Right atrium auricular region (tissue), 2 donors: Measurements from ENCODE around the gene CACNA1A. TPM values are rescaled to one million over a fixed set of nuclear protein-coding genes. Genes with fewer than 3 reads are reported as not detected.
"Not testable (repeated sequence)": the region's sequence is repeated elsewhere in the genome, so short reads cannot be mapped to it uniquely, and the experiment has no call there.

ENCODE experiments used
- DNase-seq: peaks from one replicate; pipeline ENCODE4 v3.0.0-alpha.2; 2019; ENCODE audit warnings: low spot score
- H3K27ac ChIP-seq, 2 donors: fragments of 200-600 bp; sonication (generic); 1 replicate in 1 of 2; 2 replicates in 1 of 2; pipeline ENCODE4 v1.5.1; 2016 to 2019
- H3K27me3 ChIP-seq, 2 donors: fragments of 200-600 bp; sonication (generic); one replicate each; pipeline versions ENCODE4 v1.5.1 to v1.6.0; 2017 to 2019
- H3K36me3 ChIP-seq: fragments of 200-600 bp; sonication (generic); one replicate; pipeline ENCODE4 v1.5.1; 2016
- H3K4me1 ChIP-seq, 2 donors: fragments of 200-600 bp; sonication (generic); one replicate each; pipeline versions ENCODE4 v1.5.1 to v1.6.0; 2017 to 2019
- H3K4me3 ChIP-seq, 2 donors: fragments of 200-600 bp; sonication (generic); 1 replicate in 1 of 2; 2 replicates in 1 of 2; pipeline ENCODE4 v1.5.1; 2017 to 2019; ENCODE audit warnings: mild to moderate bottlenecking in 1 of 2, moderate library complexity in 1 of 2
- H3K9me3 ChIP-seq, 2 donors: fragments of 200-600 bp; sonication (generic); one replicate each; pipeline ENCODE4 v1.5.1; 2019
- total RNA-seq, 2 donors: library from RNA; depleted of rRNA; stranded (reverse); fragments of >200 nt; gene quantifications; one replicate each; pipeline ENCODE4 v1.1.0, GENCODE V29; 2016
- TF ChIP-seq, protein P1 (sequence below), 2 donors: fragments of 200-600 bp; sonication (generic); IDR thresholded peaks; one replicate each; pipeline ENCODE4 v1.5.1; 2019; ENCODE audit warnings: antibody characterized with exemption in 2 of 2

CACNA1A gene
- total RNA-seq, 2 donors from 2014 or later, result 0.28 to 0.48 TPM

DNA sequence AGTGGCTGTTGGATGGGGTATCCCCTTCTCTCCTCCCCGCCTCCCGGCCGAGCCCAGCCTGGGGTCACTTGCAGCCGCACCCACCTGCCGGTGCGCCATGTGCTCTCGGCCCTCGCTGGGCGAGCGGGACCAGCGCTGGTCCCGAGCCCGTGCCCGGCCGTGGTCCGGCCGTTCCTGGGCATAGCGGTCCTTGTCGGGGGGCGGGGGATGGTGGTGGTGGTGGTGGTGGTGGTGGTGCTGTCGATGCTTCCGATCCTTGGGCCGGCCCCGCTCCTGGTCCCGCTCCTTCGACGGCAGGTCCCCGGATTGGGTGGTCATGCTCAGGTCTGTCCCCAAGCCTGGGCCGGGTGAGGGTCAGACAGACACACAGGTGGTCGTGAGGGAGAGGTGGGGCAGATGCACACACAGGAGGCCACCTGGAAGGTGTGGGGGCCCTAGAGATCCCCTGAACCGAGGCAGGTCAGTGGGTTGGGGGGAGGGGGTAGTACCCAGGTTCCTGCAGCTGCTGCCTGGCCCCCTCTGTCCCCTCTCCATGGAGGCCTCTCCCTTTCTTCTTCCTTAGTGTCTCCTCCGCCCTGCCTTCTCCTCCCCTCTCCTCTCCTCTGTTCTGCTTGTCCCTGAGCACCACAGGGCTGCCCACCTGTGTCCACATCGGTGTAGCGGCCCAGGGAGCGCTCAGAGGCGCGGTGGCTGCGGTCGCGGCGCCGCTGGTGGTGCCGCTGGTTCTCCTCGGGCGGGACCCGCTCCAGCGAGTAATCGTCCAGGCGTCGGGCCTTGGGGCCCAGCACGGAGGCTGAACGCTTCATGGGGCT, 297.4 kb downstream of the CACNA1A start:
- DNase-seq, result no peak
- Histone ChIP-seq H3K4me3 (peak overlapping the region; percentile 31 to 57), H3K27ac (peak overlapping the region; percentile 69 to 70)

DNA sequence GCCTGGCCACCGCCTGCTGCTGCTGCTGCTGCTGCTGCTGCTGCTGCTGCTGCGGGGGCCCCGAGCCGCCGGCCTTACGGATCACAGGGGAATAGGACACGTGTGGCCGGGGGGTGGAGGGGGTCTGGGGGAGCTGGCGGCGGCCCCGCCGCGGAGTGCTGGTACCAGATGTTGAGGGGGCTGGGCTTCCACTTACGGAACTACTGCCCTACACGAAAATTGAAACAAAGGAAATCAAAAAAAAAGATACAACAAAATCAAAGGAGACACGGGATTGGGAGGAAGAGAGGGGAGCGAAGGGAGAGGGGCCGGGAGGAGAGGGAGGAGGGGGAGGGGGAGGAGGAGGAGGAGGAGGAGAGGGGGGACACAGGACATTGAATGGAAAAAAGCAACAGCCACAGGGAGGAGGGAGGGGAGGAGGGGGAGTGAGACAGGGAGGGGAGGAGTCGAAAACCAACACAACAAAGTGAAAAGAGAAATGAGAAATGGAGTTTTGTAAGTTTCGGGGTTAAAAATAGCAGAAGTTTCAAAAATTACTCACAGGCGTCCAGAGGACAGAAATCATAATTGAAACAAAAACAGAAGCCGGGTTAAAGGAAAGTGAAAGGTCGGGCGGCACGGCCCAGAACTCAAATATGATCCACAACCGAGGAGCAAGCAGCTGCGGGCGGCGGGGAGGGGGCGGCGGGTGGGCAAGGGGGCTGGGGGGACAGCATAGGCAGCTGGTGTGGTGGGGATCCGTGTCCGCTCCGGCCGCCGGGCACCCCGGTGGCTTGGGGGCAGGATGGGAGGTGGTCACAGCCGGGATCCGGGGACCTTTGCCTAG, 298.2 kb downstream of the CACNA1A start:
- H3K9me3 ChIP-seq, result no peaks in the 10 kb centered on the region
- H3K4me1 ChIP-seq, result peaks cover 0 to 12% of the 10 kb centered on the region in 2 donors
- TF ChIP-seq, protein P1, sequence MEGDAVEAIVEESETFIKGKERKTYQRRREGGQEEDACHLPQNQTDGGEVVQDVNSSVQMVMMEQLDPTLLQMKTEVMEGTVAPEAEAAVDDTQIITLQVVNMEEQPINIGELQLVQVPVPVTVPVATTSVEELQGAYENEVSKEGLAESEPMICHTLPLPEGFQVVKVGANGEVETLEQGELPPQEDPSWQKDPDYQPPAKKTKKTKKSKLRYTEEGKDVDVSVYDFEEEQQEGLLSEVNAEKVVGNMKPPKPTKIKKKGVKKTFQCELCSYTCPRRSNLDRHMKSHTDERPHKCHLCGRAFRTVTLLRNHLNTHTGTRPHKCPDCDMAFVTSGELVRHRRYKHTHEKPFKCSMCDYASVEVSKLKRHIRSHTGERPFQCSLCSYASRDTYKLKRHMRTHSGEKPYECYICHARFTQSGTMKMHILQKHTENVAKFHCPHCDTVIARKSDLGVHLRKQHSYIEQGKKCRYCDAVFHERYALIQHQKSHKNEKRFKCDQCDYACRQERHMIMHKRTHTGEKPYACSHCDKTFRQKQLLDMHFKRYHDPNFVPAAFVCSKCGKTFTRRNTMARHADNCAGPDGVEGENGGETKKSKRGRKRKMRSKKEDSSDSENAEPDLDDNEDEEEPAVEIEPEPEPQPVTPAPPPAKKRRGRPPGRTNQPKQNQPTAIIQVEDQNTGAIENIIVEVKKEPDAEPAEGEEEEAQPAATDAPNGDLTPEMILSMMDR (IDR thresholded peaks at IDR 0.05), result no peak
- no peaks in the 10 kb centered on the region for H3K27me3 ChIP-seq
- no peaks in the 10 kb centered on the region for H3K36me3 ChIP-seq
- no peak for DNase-seq
- H3K4me3 ChIP-seq, result peak overlapping the region; percentile 31 to 57
- H3K27ac ChIP-seq, result peak overlapping the region; percentile 69 to 70

More for the DNA sequence above, 297.4 kb downstream of the CACNA1A start:
- Histone ChIP-seq H3K36me3 (no peaks in the 10 kb centered on the region), H3K9me3 (no peaks in the 10 kb centered on the region), H3K4me1 (peaks cover 0 to 12% of the 10 kb centered on the region in 2 donors), H3K27me3 (no peaks in the 10 kb centered on the region)
- TF ChIP-seq, protein P1 (IDR thresholded peaks at IDR 0.05), result no peak

- peak overlapping the region; percentile 69 to 70 for H3K27ac ChIP-seq
- H3K9me3 ChIP-seq, result no peaks in the 10 kb centered on the region
- peak overlapping the region; percentile 31 to 57 for H3K4me3 ChIP-seq
- TF ChIP-seq, protein P1 (IDR thresholded peaks at IDR 0.05), result no peak
- no peaks in the 10 kb centered on the region for H3K27me3 ChIP-seq
- H3K4me1 ChIP-seq, result peaks cover 0 to 12% of the 10 kb centered on the region in 2 donors
- no peaks in the 10 kb centered on the region for H3K36me3 ChIP-seq
- DNase-seq, result no peak
These were observed 298.9 kb downstream of the CACNA1A start for GRCh38 chr19:13207237-13207845.

GRCh38 chr19:13206587-13206986, 299.7 kb downstream of the CACNA1A start:
- no peaks in the 10 kb centered on the region for H3K27me3 ChIP-seq
- H3K4me1 ChIP-seq, result peaks cover 0 to 12% of the 10 kb centered on the region in 2 donors
- no peak overlapping the region for H3K4me3 ChIP-seq
- TF ChIP-seq, protein P1 (IDR thresholded peaks at IDR 0.05), result no peak
- DNase-seq, result no peak
- no peak overlapping the region for H3K27ac ChIP-seq
- H3K36me3 ChIP-seq, result no peaks in the 10 kb centered on the region
- H3K9me3 ChIP-seq, result no peaks in the 10 kb centered on the region

- H3K4me3 ChIP-seq, DNase-seq: not testable (repeated sequence)
These were observed 304.2 kb downstream of the CACNA1A start for GRCh38 chr19:13202112-13202511.

GRCh38 chr19:13198634-13199033, 307.6 kb downstream of the CACNA1A start:
- TF ChIP-seq, protein P1 (IDR thresholded peaks at IDR 0.05), result no peak
- H3K36me3 ChIP-seq, result no peaks in the 10 kb centered on the region

More at GRCh38 chr19:13202112-13202511, 304.2 kb downstream of the CACNA1A start:
- H3K4me1 ChIP-seq, H3K27ac ChIP-seq, H3K9me3 ChIP-seq, H3K36me3 ChIP-seq, H3K27me3 ChIP-seq: not testable (repeated sequence)

More at GRCh38 chr19:13198634-13199033, 307.6 kb downstream of the CACNA1A start:
- Histone ChIP-seq H3K27ac (no peak overlapping the region), H3K9me3 (no peaks in the 10 kb centered on the region), H3K27me3 (no peaks in the 10 kb centered on the region), H3K4me1 (no peaks in the 10 kb centered on the region), H3K4me3 (no peak overlapping the region)
- DNase-seq, result no peak
